Upper lobe of left lung (tissue), 6 donors: ENCODE data around the gene PACS2. TPM values are rescaled to one million over a fixed set of nuclear protein-coding genes. Genes with fewer than 3 reads are reported as not detected.
A peak's percentile ranks its signal among the peaks of the same experiment; 100 is the strongest.

Source experiments
- ATAC-seq, 2 donors: fragments of 200-7000 bp; cut with Tn5 transposase; one replicate each; pipeline ENCODE4 v1.9.1; 2022; ENCODE audit warnings: mild to moderate bottlenecking in 2 of 2, moderate library complexity in 2 of 2; ENCODE audit not compliant: low FRiP score in 2 of 2
- DNase-seq, 2 donors: peaks; one replicate each; pipeline ENCODE4 v3.0.0-alpha.2; 2019 to 2020
- H3K27ac ChIP-seq, 4 donors: fragments of 200-600 bp; sonication (generic); one replicate each; pipeline ENCODE4 v1.5.1; 2016 to 2019
- H3K27me3 ChIP-seq, 4 donors: fragments of 200-600 bp; sonication (generic); one replicate each; pipeline ENCODE4 v1.5.1; 2017 to 2019
- H3K36me3 ChIP-seq, 4 donors: fragments of 200-600 bp; sonication (generic); one replicate each; pipeline ENCODE4 v1.5.1; 2016 to 2019
- H3K4me1 ChIP-seq, 4 donors: fragments of 200-600 bp; sonication (generic); one replicate each; pipeline ENCODE4 v1.5.1; 2018 to 2019
- H3K4me3 ChIP-seq, 4 donors: fragments of 200-600 bp; sonication (generic); one replicate each; pipeline ENCODE4 v1.5.1; 2017 to 2019; ENCODE audit warnings: mild to moderate bottlenecking in 2 of 4, moderate library complexity in 1 of 4
- H3K9me3 ChIP-seq, 4 donors: fragments of 200-600 bp; sonication (generic); one replicate each; pipeline ENCODE4 v1.5.1; 2018 to 2019
- CTCF ChIP-seq, 6 experiments: fragments of 450-650 bp in 4 of 6; fragments of 200-600 bp in 2 of 6; sonication (generic) in 2 of 6; IDR thresholded peaks; one replicate each; pipeline ENCODE4 v1.5.1; 2016 to 2019; ENCODE audit warnings: antibody characterized with exemption in 6 of 6
- EP300 ChIP-seq, 4 donors: sonication (generic); formaldehyde crosslinking; IDR thresholded peaks; one replicate each; pipeline ENCODE4 v1.5.1; 2017; ENCODE audit warnings: antibody characterized with exemption in 4 of 4, control low read depth in 2 of 4
- POLR2A ChIP-seq, 4 donors: fragments of 450-650 bp; IDR thresholded peaks; one replicate each; pipeline ENCODE4 v1.5.1; 2016 to 2017; ENCODE audit warnings: antibody characterized with exemption in 4 of 4, mild to moderate bottlenecking in 2 of 4
- POLR2AphosphoS5 ChIP-seq, 2 donors: sonication (generic); formaldehyde crosslinking; IDR thresholded peaks; one replicate each; pipeline ENCODE4 v1.5.1; 2017; ENCODE audit warnings: antibody characterized with exemption in 2 of 2
- WGBS, 2 donors: methylation state at CpG; one replicate each; pipeline ENCODE4 v1.1.5; 2017 to 2018; 5-methylcytosine and 5-hydroxymethylcytosine counted together
- total RNA-seq, 6 donors: library from RNA; depleted of rRNA in 4 of 6; stranded (reverse); fragments of >200 nt in 4 of 6; gene quantifications; one replicate each; pipeline versions ENCODE4 v1.1.0 to v1.2.1, GENCODE V29; 2016 to 2021
- donor health status: DM: no; HTN: no; CAD: no; lungs with moderate emphysema.
- donor health status: DM: no; HTN: yes; CAD: no; lungs with severe emphysema.

PACS2 gene
- total RNA-seq, 6 donors from 2014 or later, result 53.4 to 204 (median 86.5) TPM

- ATAC-seq (no peak), DNase-seq (peak in 1 of 2 donors; percentile 57)
- Histone ChIP-seq H3K4me1 (peaks cover 0 to 3% (median 0%) of the 10 kb centered on the region in 4 donors), H3K9me3 (no peaks in the 10 kb centered on the region), H3K27ac (no peak overlapping the region), H3K36me3 (peaks cover 0 to 23% (median 8%) of the 10 kb centered on the region in 4 donors), H3K27me3 (no peaks in the 10 kb centered on the region), H3K4me3 (no peak overlapping the region)
- 94 to 100% methylated on average over 7 to 18 of the region's 18 CpGs for WGBS, 2 donors
- TF ChIP-seq POLR2AphosphoS5 (IDR thresholded peaks at IDR 0.05) (no peak), EP300 (IDR thresholded peaks at IDR 0.05) (no peak)
Observed at GRCh38 chr14:105437723-105438500, 123.4 kb downstream of the PACS2 start.

GRCh38 chr14:105439179-105439578 is 124.6 kb downstream of the PACS2 start:
- Histone ChIP-seq H3K4me1 (peaks cover 0 to 3% (median 0%) of the 10 kb centered on the region in 4 donors), H3K36me3 (peaks cover 0 to 28% (median 9%) of the 10 kb centered on the region in 4 donors), H3K4me3 (no peak overlapping the region), H3K27ac (no peak overlapping the region), H3K9me3 (no peaks in the 10 kb centered on the region), H3K27me3 (no peaks in the 10 kb centered on the region)
- ATAC-seq (no peak), DNase-seq (peak in 1 of 2 donors; percentile 46)
- 85 to 96% methylated on average over 5 to 8 of the region's 11 CpGs for WGBS, 2 donors
- TF ChIP-seq POLR2A (IDR thresholded peaks at IDR 0.05) (no peak), POLR2AphosphoS5 (IDR thresholded peaks at IDR 0.05) (no peak), EP300 (IDR thresholded peaks at IDR 0.05) (no peak), CTCF (IDR thresholded peaks at IDR 0.05) (no peak)

- Histone ChIP-seq H3K4me1 (peaks cover 0 to 3% (median 0%) of the 10 kb centered on the region in 4 donors), H3K9me3 (no peaks in the 10 kb centered on the region), H3K4me3 (no peak overlapping the region), H3K36me3 (peaks cover 0 to 28% (median 9%) of the 10 kb centered on the region in 4 donors), H3K27me3 (no peaks in the 10 kb centered on the region), H3K27ac (no peak overlapping the region)
- WGBS, 2 donors, result 80 to 94% methylated on average over 2 to 30 of the region's 33 CpGs
- TF ChIP-seq POLR2A (IDR thresholded peaks at IDR 0.05) (no peak), EP300 (IDR thresholded peaks at IDR 0.05) (no peak), POLR2AphosphoS5 (IDR thresholded peaks at IDR 0.05) (no peak), CTCF (IDR thresholded peaks at IDR 0.05) (no peak)
- DNase-seq (peak in 1 of 2 donors; percentile 84), ATAC-seq (peak; percentile 18 to 38)
Observed at GRCh38 chr14:105439710-105440553, 125.4 kb downstream of the PACS2 start.

- H3K27me3 ChIP-seq, result no peaks in the 10 kb centered on the region
- no peak for TF ChIP-seq EP300 (IDR thresholded peaks at IDR 0.05)
- no peak for TF ChIP-seq POLR2A (IDR thresholded peaks at IDR 0.05)
- no peak for TF ChIP-seq POLR2AphosphoS5 (IDR thresholded peaks at IDR 0.05)
- TF ChIP-seq CTCF (IDR thresholded peaks at IDR 0.05), result no peak
- DNase-seq (peak in 1 of 2 donors; percentile 55), ATAC-seq (no peak)
- peaks cover 0 to 28% (median 9%) of the 10 kb centered on the region in 4 donors for H3K36me3 ChIP-seq
- peaks cover 0 to 3% (median 0%) of the 10 kb centered on the region in 4 donors for H3K4me1 ChIP-seq
- WGBS, 2 donors, result 93 to 97% methylated on average over 3 to 14 of the region's 15 CpGs
- H3K27ac ChIP-seq, result no peak overlapping the region
- H3K4me3 ChIP-seq, result no peak overlapping the region
- no peaks in the 10 kb centered on the region for H3K9me3 ChIP-seq
Observed at GRCh38 chr14:105440554-105440900, 126.0 kb downstream of the PACS2 start.

GRCh38 chr14:105440992-105441391 is 126.4 kb downstream of the PACS2 start:
- 100% methylated on average over 1 to 8 of the region's 9 CpGs for WGBS, 2 donors
- Histone ChIP-seq H3K4me1 (peaks cover 0 to 3% (median 0%) of the 10 kb centered on the region in 4 donors), H3K27ac (no peak overlapping the region), H3K36me3 (peaks cover 0 to 29% (median 9%) of the 10 kb centered on the region in 4 donors), H3K4me3 (no peak overlapping the region), H3K27me3 (no peaks in the 10 kb centered on the region), H3K9me3 (no peaks in the 10 kb centered on the region)
- no peak for ATAC-seq
- TF ChIP-seq EP300 (IDR thresholded peaks at IDR 0.05) (no peak), POLR2A (IDR thresholded peaks at IDR 0.05) (no peak), POLR2AphosphoS5 (IDR thresholded peaks at IDR 0.05) (no peak), CTCF (IDR thresholded peaks at IDR 0.05) (no peak)
- peak in 1 of 2 donors; percentile 53 for DNase-seq
